Stimulated activated CD8-positive, alpha-beta memory T cell treated with anti-CD3 and anti-CD28 coated beads, Interleukin-2, amount 100 ng/mL, for 1 hour (primary cell): ENCODE data around the gene PLK5.
"Not testable (repeated sequence)": the region's sequence is repeated elsewhere in the genome, so short reads cannot be mapped to it uniquely, and the experiment has no call there.

ENCODE experiments used
- DNase-seq, 2 donors: peaks; one replicate each; pipeline ENCODE4 v3.0.0-alpha.2; 2020; ENCODE audit warnings: low read depth in 2 of 2

The PLK5 gene

GRCh38 chr19:1491114-1491848 is 32.6 kb upstream of the PLK5 start, which contains the start of gene REEP6:
Gene REEP6, plus strand, starts transcription at chr19:1491181. Its CDS starts 89 bp downstream, at chr19:1491270.
- DNase-seq = no peak

GRCh38 chr19:1491849-1492170 is 32.1 kb upstream of the PLK5 start:
- DNase-seq = no peak

- DNase-seq = no peak
Observed at GRCh38 chr19:1492474-1493006, 31.3 kb upstream of the PLK5 start.

- DNase-seq = no peak
Observed at GRCh38 chr19:1494115-1494815, 29.6 kb upstream of the PLK5 start.

- no peak for DNase-seq
Observed at GRCh38 chr19:1495051-1495798, 28.7 kb upstream of the PLK5 start.

GRCh38 chr19:1495799-1496713 is 27.8 kb upstream of the PLK5 start:
- DNase-seq = no peak

GRCh38 chr19:1496714-1497577 is 26.9 kb upstream of the PLK5 start:
- no peak for DNase-seq

GRCh38 chr19:1497578-1498235 is 26.2 kb upstream of the PLK5 start:
- DNase-seq = no peak

- not testable (repeated sequence) for DNase-seq
Observed at GRCh38 chr19:1499231-1499630, 24.6 kb upstream of the PLK5 start.

GRCh38 chr19:1501200-1501595 is 22.7 kb upstream of the PLK5 start:
- no peak for DNase-seq

GRCh38 chr19:1502433-1503088 is 21.3 kb upstream of the PLK5 start:
- no peak for DNase-seq

GRCh38 chr19:1503089-1503924 is 20.6 kb upstream of the PLK5 start:
- peak; percentile 25 to 33 for DNase-seq

- no peak for DNase-seq
Observed at GRCh38 chr19:1503925-1504773, 19.7 kb upstream of the PLK5 start.

GRCh38 chr19:1505012-1505411 is 18.9 kb upstream of the PLK5 start:
- DNase-seq = no peak

- DNase-seq = no peak
Observed at GRCh38 chr19:1505991-1506881, 17.6 kb upstream of the PLK5 start.

- no peak for DNase-seq
Observed at GRCh38 chr19:1507192-1507660, 16.7 kb upstream of the PLK5 start.
